Measurements from ENCODE around the gene TLR7.

TLR7 gene

GRCh38 chrX:12930150-12930549 lies 63.3 kb downstream of the TLR7 start:
- no peak for DNase-seq (ENCODE audit: low spot score)

- DNase-seq (ENCODE audit: low spot score) = no peak
Observed at GRCh38 chrX:12932244-12932643, 65.4 kb downstream of the TLR7 start.

GRCh38 chrX:12934850-12935249 lies 68.0 kb downstream of the TLR7 start:
- DNase-seq (ENCODE audit: low spot score) = no peak

- DNase-seq (ENCODE audit: low spot score) = no peak
Observed at GRCh38 chrX:12936947-12937346, 70.1 kb downstream of the TLR7 start.

Data from activated CD4-positive, alpha-beta T cell treated with anti-CD3 and anti-CD28 coated beads, Interleukin-2, Interleukin-4, amounts not matched to agents 100 ng/mL and 50 ng/mL, durations not matched to agents 16 hours and 8 hours (primary cell).